ENCODE data around the gene SLC6A12.

DNA sequence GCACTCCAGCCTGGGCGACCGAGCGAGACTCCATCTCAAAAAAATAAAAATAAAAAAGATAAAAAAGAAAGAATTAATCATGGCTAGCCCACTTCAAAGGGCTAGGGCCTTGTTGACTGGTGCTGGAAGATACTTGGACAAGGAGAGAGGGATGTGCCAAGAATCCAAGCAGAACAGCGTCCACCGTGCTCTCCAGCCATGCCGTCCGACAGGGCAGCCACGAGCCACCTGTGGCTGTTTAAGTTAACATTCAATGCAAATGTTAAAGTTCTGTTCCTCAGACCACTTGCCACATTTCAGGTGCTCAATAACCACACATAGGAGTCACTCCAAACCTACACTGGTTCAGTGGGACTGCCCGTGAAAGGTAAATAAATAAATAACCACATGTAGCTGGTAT lies 27.3 kb upstream of the SLC6A12 start:
- TF ChIP-seq CTCF (IDR thresholded peaks at IDR 0.05) (no peak), POLR2A (IDR thresholded peaks at IDR 0.05) (no peak)
